HG02798 (cell line): ENCODE results near the gene JTB.
A peak's percentile ranks its signal among the peaks of the same experiment; 100 is the strongest.

Source experiments
- ATAC-seq: cut with Tn5 transposase; IDR thresholded peaks from one replicate; pipeline ENCODE4 v1.9.1; 2021; ENCODE audit warnings: mild to moderate bottlenecking; ENCODE audit not compliant: unreplicated experiment, poor library complexity

The JTB gene

DNA sequence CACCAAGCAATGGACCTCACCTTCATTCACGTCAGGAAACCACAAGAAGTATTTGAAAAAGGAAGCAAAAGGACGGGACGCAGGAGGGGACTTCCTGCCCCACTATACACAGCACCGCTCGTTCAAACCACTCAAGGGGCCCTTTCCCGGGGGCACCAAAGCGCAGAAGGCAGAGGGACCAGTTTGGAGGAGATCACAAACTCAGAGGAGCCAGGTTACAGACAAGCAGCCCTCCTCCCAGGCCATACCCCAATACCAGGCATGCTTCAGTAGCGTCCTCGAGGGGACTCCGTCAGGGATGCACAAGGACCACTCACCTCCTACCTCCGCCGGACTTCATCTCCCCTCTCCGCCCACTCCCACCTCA is 19.7 kb downstream of the JTB start:
- peak; percentile 8 for ATAC-seq

DNA sequence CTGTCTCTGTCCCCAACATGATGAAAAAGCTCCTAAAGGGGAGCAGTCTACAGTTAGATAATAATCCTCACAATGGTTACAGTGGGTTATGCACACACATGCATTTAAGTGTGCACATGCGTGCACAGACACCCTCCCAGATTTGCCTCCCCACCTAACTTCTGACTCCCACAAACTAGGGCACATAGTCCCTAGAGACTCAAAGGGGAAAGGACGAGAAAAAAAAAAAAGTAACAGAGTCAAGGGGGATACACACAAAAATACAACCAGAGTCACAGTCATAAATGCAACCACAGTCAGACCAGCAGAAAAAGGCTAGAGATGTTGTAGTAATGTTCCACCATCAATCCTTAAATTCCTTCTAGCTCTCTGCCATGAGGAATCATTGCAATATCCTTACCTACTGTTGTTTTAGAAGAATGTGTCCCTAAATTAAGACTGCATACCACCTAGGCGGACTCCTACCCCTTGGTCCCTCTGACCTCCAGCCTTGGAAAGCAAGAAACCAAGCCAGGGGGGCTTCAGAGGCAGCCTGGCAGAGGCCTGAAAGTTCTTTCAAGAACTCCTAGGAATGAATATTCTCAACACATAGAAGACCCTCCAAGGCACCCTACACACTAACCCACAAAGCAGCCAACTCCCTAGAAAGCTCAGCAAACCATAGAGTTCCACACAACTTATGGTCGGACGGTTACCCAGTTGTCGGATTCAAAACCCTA is 20.3 kb downstream of the JTB start:
- no peak for ATAC-seq

- no peak for ATAC-seq
Observed at GRCh38 chr1:153954826-153955225, 22.6 kb downstream of the JTB start.

DNA sequence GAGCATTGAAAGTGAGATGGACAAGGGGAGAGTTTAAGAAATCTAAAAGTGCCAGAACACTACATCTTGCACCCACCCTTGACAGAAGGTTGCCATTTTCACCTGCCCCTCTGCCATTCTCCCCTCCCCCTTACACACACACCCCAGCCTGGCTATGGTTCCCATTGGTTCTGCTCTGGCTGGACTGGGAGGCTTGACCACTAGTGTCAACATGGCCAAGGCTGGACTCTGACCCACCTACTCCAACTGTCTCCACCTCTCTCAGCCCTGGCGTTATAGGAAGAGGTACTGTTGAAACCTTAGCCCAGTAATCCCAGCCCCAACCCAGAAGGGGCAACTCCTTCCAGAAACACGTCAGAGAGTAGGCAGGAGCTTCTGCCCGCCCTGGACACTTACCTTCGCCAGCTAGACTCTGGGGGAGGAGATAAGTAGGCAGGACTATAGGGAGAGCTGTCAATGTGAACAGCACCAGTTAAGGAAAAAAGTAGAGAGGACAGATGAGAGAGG is 23.6 kb downstream of the JTB start:
- ATAC-seq = no peak

DNA sequence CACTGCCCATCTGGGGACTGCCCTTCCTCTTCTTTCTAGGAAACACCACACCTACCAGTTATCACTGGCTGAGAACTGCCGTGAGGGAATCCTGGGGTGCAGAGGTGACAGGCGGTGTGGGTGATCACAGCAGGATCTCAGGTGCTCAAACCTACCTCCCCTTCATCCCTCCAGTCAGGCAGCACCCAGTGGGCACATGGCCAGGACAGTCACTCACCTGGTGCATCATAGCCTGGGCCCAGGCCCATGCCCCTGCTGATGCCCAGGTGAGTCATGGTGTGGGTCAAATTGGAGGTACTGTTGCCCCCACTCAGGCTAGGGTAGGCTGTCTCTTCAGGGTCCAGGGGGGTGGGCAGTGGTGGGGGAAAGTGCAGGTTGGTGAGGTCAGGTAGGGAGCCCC is 25.7 kb downstream of the JTB start:
- ATAC-seq = no peak

GRCh38 chr1:153951183-153951582 is 26.3 kb downstream of the JTB start:
- ATAC-seq = no peak

GRCh38 chr1:153946622-153947241 is 30.7 kb downstream of the JTB start, which contains the start of gene DENND4B:
Gene DENND4B (minus strand): TSS chr1:153946718. CDS start chr1:153944374, 2,344 bp downstream.
- peak; percentile 73 for ATAC-seq

GRCh38 chr1:153945795-153946621 is 31.5 kb downstream of the JTB start:
- ATAC-seq = peak; percentile 77

DNA sequence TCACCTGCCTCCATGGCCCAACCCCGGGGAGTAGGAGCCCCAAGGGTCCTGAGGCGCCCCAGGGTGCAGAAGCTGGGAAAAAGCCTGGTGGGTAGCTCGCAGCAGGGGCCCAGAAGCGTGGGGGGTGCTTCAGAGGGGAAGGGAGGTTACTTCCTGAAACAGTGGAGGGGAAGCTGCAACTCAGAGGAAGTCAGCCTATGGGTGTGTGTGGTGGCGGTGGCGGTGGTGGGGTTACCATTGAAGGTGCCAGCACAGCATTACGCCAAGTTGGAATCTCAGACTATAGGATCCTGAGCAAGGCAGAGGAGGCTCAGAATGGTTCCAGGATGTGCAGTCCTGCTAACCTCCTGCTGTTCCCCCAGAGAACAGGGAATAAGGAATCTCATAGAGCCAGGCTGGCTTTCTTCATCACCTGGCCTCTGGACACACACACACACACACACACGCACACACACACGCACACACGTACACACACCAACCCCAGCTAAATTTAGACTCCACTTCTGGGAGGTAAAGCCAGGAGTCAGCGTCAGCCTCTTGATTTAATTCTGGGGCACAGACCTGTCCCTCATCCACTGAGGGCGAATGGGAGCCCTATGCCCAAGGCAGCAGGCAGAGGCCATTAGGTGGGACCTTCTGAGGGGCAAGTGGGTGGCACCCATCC is 32.2 kb downstream of the JTB start:
- no peak for ATAC-seq

DNA sequence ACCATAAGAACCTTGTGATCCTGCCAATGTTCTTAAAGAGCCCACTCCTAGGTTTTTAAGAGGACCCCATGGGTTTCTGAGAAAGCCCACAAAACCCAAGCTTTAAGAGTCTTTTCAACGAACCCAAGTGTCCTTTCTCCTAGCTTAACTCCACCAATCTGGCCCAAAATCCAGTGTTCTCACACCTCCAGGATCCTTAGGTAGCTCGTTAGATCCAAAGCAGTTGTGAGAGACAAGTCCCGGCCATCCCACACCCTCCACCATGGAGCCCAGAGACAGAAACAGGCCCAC is 32.7 kb downstream of the JTB start:
- ATAC-seq = no peak

GRCh38 chr1:153944005-153944826 is 33.3 kb downstream of the JTB start:
- ATAC-seq = no peak

DNA sequence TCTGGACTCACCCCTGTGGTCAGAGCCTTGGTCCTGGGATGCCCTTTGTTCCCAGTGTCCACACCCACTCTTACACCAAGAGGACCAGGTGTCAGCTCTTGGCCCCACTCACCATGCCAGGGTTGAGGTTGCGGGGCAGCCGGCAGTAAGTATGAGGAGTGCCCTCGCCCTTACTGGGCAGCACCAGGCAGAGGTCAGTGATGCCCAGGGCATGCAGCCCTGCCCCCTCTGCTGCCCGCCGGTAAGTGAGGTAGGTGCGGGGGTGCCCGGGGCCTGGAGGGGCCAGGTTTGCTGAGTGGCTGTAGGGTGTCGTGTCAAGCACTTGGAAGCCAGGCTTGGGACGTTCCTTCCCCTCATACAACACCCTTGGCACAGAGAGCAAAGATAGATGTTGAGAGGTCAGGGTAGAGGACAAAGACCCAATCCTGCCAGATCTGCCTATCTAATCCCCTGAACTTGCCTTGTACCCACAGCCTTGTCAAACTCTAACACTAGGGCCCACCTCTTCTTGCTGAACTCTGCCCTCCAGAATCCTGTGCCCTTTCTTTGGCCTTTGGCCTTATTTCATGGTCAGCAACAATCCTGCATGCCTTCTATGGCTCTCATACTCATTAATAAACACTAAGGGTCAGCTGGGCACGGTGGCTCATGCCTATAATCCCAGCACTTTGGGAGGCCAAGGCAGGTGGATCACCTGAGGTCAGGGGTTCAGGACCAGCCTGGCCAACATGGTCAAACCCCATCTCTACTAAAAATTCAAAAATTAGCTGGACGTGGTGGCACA is 34.5 kb downstream of the JTB start:
- ATAC-seq = no peak

DNA sequence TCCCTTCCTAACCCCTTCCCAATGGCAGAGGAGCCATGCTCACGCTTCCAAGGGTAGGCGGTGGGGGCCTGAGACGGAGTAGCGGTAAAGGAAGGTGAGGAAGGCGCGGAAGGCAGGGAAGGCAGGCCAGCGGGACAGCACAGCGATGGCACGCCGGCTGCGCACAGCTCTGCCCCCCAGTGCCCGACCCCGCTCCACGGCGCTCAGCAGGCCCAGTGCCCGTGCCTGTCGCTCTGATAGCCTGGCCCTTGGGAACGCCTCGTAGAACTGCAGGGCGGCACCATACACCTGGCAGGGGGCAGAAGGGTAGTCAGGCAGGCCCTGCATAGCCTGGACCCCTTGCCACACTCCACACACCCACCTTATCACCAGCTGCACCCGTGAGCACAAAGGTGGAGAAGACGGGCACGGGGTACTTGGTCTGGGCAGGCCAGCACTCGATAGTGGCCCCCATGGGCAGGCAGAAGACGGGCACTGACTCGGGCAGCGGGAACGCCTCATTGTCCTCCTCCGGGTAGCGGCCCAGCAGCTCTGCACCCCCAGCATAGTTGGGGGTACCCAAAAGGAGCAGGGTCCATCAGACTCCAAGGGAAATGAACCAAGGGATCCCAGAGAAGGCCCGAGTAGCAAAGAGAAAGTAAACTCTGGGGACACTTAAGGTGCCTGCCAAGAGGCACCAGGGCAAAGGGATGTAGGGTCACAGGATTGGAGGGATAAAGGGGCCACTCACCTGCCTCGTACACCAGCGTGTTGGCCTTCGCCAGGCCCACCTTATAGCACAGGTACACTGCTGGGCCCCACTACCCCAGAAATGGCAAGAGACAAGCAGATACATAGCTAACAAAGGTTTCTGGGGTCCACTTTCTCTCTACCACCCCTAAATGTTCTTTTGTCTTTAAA is 35.4 kb downstream of the JTB start:
- no peak for ATAC-seq

DNA sequence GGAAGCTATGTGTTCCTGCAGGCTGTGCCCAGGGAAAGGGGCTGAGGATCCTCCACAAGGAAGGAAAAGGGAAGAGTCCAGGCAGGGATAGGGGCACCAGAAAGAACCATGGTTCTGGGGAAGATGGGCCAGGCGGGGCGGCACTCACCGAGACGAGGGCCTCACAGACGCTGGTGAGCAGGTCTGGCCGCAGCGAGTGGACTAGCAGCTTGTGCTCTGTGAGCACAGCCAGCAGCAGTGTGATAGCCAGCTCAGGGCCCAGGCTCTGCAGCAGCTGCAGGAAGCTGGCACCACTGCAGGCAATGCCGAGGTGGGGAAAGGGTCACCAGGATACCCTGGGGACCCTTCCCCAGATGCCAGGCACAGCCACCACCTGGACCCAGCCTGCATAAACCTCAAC is 36.7 kb downstream of the JTB start:
- ATAC-seq = no peak

GRCh38 chr1:153939476-153939875 is 38.0 kb downstream of the JTB start:
- no peak for ATAC-seq

DNA sequence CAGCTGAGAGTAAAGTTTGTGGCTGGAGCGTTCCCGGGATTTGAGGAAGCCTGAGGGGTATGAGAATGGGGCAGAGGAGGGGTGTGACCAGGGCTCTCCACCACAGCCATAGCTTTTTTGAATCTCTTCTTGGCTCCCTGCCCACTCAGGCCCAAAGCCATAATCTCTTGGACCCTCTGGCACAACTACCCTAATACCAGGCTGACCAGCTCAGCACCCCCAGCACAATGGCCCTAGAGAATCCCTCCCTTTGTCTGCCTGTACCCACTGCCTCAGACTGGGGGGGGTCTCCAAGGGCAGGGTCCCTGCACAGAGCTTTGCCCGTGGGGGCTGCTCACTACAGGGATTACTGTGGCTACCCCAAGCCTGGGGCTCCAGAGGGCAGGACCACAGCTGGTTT is 38.5 kb downstream of the JTB start:
- no peak for ATAC-seq

GRCh38 chr1:153937331-153937730 is 40.1 kb downstream of the JTB start:
- no peak for ATAC-seq
